ENCODE measurements around the gene KCNH4.
"Not testable (repeated sequence)": the region's sequence is repeated elsewhere in the genome, so short reads cannot be mapped to it uniquely, and the experiment has no call there.

Gene KCNH4

GRCh38 chr17:42180922-42181850, at the start of gene KCNH4:
Gene KCNH4, minus strand, starts transcription at chr17:42181142. Its CDS starts 197 bp downstream, at chr17:42180945.
- no peak for DNase-seq

GRCh38 chr17:42230225-42230624, 49.3 kb upstream of the KCNH4 start:
- no peak for DNase-seq

GRCh38 chr17:42227849-42228700, 47.1 kb upstream of the KCNH4 start:
- no peak for DNase-seq

- no peak for DNase-seq
These were observed 44.7 kb upstream of the KCNH4 start for GRCh38 chr17:42225646-42226045.

GRCh38 chr17:42224651-42225050, 43.7 kb upstream of the KCNH4 start:
- no peak for DNase-seq

- DNase-seq, result peak; percentile 2
These were observed 41.2 kb upstream of the KCNH4 start for GRCh38 chr17:42221886-42222745.

GRCh38 chr17:42219280-42219679, 38.3 kb upstream of the KCNH4 start:
- DNase-seq, result not testable (repeated sequence)

- DNase-seq, result no peak
These were observed 33.2 kb upstream of the KCNH4 start for GRCh38 chr17:42214156-42214555.

GRCh38 chr17:42212382-42212781, 31.4 kb upstream of the KCNH4 start:
- no peak for DNase-seq

GRCh38 chr17:42211921-42212341, 31.0 kb upstream of the KCNH4 start:
- not testable (repeated sequence) for DNase-seq

GRCh38 chr17:42210046-42210445, 29.1 kb upstream of the KCNH4 start:
- no peak for DNase-seq

- DNase-seq, result not testable (repeated sequence)
These were observed 25.2 kb upstream of the KCNH4 start for GRCh38 chr17:42206153-42206612.

GRCh38 chr17:42203354-42203753, 22.4 kb upstream of the KCNH4 start:
- no peak for DNase-seq

GRCh38 chr17:42202696-42203095, 21.8 kb upstream of the KCNH4 start:
- DNase-seq, result no peak

- no peak for DNase-seq
These were observed 21.2 kb upstream of the KCNH4 start for GRCh38 chr17:42202159-42202558.

GRCh38 chr17:42201458-42201772, 20.5 kb upstream of the KCNH4 start:
- DNase-seq, result no peak

GRCh38 chr17:42200706-42201457, 19.9 kb upstream of the KCNH4 start:
- DNase-seq, result no peak

- DNase-seq, result no peak
These were observed 18.6 kb upstream of the KCNH4 start for GRCh38 chr17:42199416-42200011.

- DNase-seq, result no peak
These were observed 18.0 kb upstream of the KCNH4 start for GRCh38 chr17:42198897-42199296.

- no peak for DNase-seq
These were observed 16.7 kb upstream of the KCNH4 start for GRCh38 chr17:42197564-42198156.

All from amniotic stem cell (primary cell).